MCF 10A (cell line): Measurements from ENCODE around the gene SMARCAD1. TPM values are rescaled to one million over a fixed set of nuclear protein-coding genes. Genes with fewer than 3 reads are reported as not detected.

Source experiments
- BruUV-seq: library from RNA; stranded (reverse); fragments of 400-500 nt; replicated peaks from 2 replicates; lab custom pipeline; 2021; lab: Mats Ljungman, UMichigan
- CTCF ChIA-PET: fragments of 300-600 bp; sonication (Branson Sonifier 250); formaldehyde crosslinking; extraction: SDS; loops from one replicate; lab custom pipeline; 2021; ENCODE audit warnings: antibody characterized with exemption, inconsistent platforms; lab: Yijun Ruan, JAX
- POLR2A ChIA-PET: fragments of 300-600, 350-650 bp; sonication (Branson Sonifier 250); formaldehyde crosslinking; extraction: SDS; loops from one replicate; lab custom pipeline; 2020; ENCODE audit warnings: antibody characterized with exemption, inconsistent platforms; lab: Yijun Ruan, JAX
- DNase-seq: peaks from one replicate; pipeline ENCODE4 v3.0.0-alpha.2; 2018; ENCODE audit not compliant: unreplicated experiment
- H3K27ac Mint-ChIP-seq: one replicate; pipeline ENCODE4 v1.8.0; 2022; ENCODE audit warnings: mild to moderate bottlenecking, low read depth, mixed read lengths; ENCODE audit not compliant: unreplicated experiment
- H3K27me3 Mint-ChIP-seq: one replicate; pipeline ENCODE4 v1.8.0; 2022; ENCODE audit warnings: mixed read lengths; ENCODE audit not compliant: insufficient read depth, unreplicated experiment
- H3K36me3 Mint-ChIP-seq: one replicate; pipeline ENCODE4 v1.8.0; 2022; ENCODE audit warnings: mild to moderate bottlenecking, moderate library complexity, mixed read lengths; ENCODE audit not compliant: insufficient read depth, unreplicated experiment
- H3K4me1 Mint-ChIP-seq: one replicate; pipeline ENCODE4 v1.8.0; 2022; ENCODE audit warnings: mixed read lengths; ENCODE audit not compliant: insufficient read depth, unreplicated experiment
- H3K4me3 Mint-ChIP-seq: one replicate; pipeline ENCODE4 v1.8.0; 2022; ENCODE audit warnings: mild to moderate bottlenecking, moderate library complexity, mixed read lengths; ENCODE audit not compliant: unreplicated experiment
- H3K9me3 Mint-ChIP-seq: one replicate; pipeline ENCODE4 v1.8.0; 2022; ENCODE audit warnings: mixed read lengths; ENCODE audit not compliant: unreplicated experiment
- intact Hi-C: fragments of 100-400 bp; cut with micrococcal nuclease; formaldehyde crosslinking; loops from 2 replicates; pipeline ENCODE4 v1.14.1; 2022
- total RNA-seq: library from RNA; stranded (reverse); gene quantifications from 2 replicates; pipeline ENCODE4 v1.2.3, GENCODE V29; 2022
- TF ChIP-seq, protein P1 (sequence below): fragments of 200-600 bp; IDR thresholded peaks from one replicate; pipeline ENCODE4 v1.8.0; 2022; ENCODE audit warnings: antibody characterized with exemption, mild to moderate bottlenecking; ENCODE audit not compliant: unreplicated experiment

Gene SMARCAD1
- total RNA-seq, 1 experiment from 2014 or later: 38.1 TPM

DNA sequence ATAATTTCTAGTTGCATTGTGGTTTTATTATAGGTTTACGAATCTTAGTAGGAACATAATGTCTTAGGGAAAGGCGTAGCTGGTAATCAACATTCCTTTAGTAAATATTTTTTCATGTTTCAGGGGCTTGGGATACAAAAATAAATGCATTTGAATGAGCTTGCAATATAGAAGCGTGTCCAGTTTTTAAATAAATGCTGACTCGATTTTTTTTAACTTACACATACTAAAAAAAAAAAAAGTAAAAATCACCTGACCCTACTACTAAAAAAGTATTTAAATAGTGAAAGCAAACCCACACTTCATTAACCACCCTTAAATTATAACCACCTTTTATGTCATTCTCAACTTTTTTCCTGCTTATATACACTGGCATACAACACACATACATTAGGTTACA lies 29.6 kb downstream of the SMARCAD1 start:
- TF ChIP-seq, protein P1, sequence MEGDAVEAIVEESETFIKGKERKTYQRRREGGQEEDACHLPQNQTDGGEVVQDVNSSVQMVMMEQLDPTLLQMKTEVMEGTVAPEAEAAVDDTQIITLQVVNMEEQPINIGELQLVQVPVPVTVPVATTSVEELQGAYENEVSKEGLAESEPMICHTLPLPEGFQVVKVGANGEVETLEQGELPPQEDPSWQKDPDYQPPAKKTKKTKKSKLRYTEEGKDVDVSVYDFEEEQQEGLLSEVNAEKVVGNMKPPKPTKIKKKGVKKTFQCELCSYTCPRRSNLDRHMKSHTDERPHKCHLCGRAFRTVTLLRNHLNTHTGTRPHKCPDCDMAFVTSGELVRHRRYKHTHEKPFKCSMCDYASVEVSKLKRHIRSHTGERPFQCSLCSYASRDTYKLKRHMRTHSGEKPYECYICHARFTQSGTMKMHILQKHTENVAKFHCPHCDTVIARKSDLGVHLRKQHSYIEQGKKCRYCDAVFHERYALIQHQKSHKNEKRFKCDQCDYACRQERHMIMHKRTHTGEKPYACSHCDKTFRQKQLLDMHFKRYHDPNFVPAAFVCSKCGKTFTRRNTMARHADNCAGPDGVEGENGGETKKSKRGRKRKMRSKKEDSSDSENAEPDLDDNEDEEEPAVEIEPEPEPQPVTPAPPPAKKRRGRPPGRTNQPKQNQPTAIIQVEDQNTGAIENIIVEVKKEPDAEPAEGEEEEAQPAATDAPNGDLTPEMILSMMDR: no peak
- ChIA-PET CTCF (interaction anchor here (1.0 kb wide), 1 partner anchor 448 kb away, joined by 3 read pairs; no protein-coding TSS in a partner anchor), POLR2A (interaction anchor here (0.7 kb wide), 1 partner anchor 30 kb away, joined by 4 read pairs; the partner anchor contains the start of gene SMARCAD1)
- Mint-ChIP-seq H3K4me3 (no peak overlapping the region), H3K36me3 (peaks cover 87% of the 10 kb centered on the region), H3K4me1 (no peaks in the 10 kb centered on the region), H3K27ac (no peak overlapping the region), H3K9me3 (no peaks in the 10 kb centered on the region), H3K27me3 (no peaks in the 10 kb centered on the region)
- no TSS peak for BruUV-seq
- no peak for DNase-seq
- intact Hi-C loops: no loop called here

DNA sequence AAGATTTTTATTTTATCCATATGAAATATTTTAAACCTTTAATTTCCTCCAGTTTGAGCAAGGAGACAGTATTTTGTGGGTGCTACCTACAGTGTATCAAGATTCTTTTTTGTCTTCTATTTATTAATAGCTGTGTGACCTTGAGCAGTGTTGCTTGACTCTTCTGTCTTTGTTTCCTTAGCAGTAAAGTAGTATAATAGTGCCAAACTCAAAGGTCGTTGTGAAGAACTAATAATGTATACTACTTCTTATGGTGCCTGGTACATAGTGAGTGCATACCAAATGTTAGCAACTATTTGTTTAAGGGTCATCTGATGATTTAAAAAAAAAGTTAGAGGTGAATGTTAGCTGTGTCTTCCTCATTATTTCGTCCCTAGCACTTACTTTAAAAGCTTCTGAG lies 30.5 kb downstream of the SMARCAD1 start:
- POLR2A ChIA-PET: interaction anchor here (0.8 kb wide), 1 partner anchor 34 kb away, joined by 3 read pairs; no protein-coding TSS in a partner anchor
- no peak overlapping the region for H3K4me3 Mint-ChIP-seq
- no peak for DNase-seq
- BruUV-seq: no TSS peak
- no peaks in the 10 kb centered on the region for H3K27me3 Mint-ChIP-seq
- TF ChIP-seq, protein P1: no peak
- intact Hi-C loops: no loop called here
- peaks cover 89% of the 10 kb centered on the region for H3K36me3 Mint-ChIP-seq
- CTCF ChIA-PET: interaction anchor here (1.0 kb wide), 1 partner anchor 449 kb away, joined by 3 read pairs; no protein-coding TSS in a partner anchor
- no peak overlapping the region for H3K27ac Mint-ChIP-seq
- no peaks in the 10 kb centered on the region for H3K4me1 Mint-ChIP-seq
- no peaks in the 10 kb centered on the region for H3K9me3 Mint-ChIP-seq

DNA sequence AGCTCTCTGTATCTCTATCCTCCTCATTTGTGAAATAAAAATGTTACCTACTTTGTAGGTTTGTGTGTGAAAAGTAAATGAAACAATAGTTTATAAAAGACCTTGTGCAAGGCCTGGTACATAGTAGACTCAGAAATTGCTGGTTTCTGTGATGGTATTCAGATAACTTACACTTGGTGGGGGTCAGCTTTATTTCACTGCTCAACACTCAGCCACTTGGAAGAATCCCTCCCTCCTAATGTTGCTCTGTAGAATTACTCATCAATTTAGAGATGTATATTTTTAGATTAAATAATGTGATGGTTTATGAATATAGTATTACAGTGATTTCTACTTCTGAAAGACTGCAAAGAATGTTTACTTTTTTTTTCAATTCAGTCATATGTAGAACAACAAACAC lies 32.7 kb downstream of the SMARCAD1 start:
- TF ChIP-seq, protein P1: no peak
- ChIA-PET CTCF (interaction anchor here (1.1 to 1.2 kb wide), 2 partner anchors 13 to 66 kb away, joined by 3 to 4 read pairs; no protein-coding TSS in a partner anchor), POLR2A (no interaction called here)
- Mint-ChIP-seq H3K9me3 (no peaks in the 10 kb centered on the region), H3K4me3 (no peak overlapping the region), H3K4me1 (no peaks in the 10 kb centered on the region), H3K27ac (no peak overlapping the region), H3K27me3 (no peaks in the 10 kb centered on the region), H3K36me3 (peaks cover 89% of the 10 kb centered on the region)
- BruUV-seq: no TSS peak
- intact Hi-C loops: no loop called here
- DNase-seq: no peak

DNA sequence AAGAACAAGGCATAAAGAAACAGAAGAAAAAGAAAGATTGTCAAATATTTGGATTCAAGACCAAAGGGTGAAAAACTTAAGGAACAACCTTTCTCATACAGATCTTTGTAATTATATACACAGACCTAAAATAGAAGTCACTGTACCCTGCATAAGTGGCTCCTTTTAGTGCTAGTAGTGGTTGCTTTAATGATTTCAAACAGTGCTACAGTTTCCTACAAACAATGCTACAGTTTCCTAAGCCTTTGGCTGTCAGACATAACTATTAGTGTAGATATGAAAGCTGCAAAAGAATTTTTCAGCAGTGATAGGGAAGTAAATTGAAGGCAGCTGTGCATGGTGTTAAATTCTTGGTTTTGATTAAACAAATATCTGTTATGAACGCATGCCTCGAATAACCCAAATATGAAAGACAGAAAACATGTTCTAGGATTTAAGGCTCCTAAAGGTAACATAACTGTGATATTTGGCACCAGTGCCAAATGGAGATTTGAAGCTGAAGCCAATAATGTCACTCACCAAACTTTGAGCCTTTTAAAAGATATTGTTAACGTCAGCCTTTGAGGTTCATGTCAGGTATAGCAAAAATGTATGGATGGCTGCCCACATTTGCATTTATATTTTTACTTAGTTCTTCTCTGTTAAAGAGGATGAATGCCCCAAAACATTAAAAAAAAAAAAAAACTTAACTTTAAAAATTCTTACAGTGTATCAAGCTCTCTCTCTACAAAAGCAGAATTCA lies 36.6 kb downstream of the SMARCAD1 start:
- TF ChIP-seq, protein P1: no peak
- Mint-ChIP-seq H3K9me3 (no peaks in the 10 kb centered on the region), H3K4me3 (no peak overlapping the region), H3K27me3 (no peaks in the 10 kb centered on the region), H3K27ac (no peak overlapping the region), H3K4me1 (no peaks in the 10 kb centered on the region), H3K36me3 (peaks cover 82% of the 10 kb centered on the region)
- ChIA-PET CTCF (interaction anchor here (0.6 to 0.7 kb wide), 2 partner anchors 64 to 1572 kb away, joined by 4 to 5 read pairs; no protein-coding TSS in a partner anchor), POLR2A (interaction anchor here (0.6 kb wide), 1 partner anchor 29 kb away, joined by 3 read pairs; no protein-coding TSS in a partner anchor)
- intact Hi-C loops: no loop called here
- no peak for DNase-seq
- BruUV-seq: no TSS peak
